Measurements from ENCODE around the gene SORCS2.

- TF ChIP-seq CTCF (IDR thresholded peaks at IDR 0.05; ENCODE audit: low read depth, low read length) (no peak), EZH2phosphoT487 (IDR thresholded peaks at IDR 0.05; ENCODE audit: low read depth) (no peak)
Measured at GRCh38 chr4:7202411-7202810, 10.1 kb downstream of the SORCS2 start.
